WTC11 (cell line): ENCODE data around the gene TMEM178B.

Experiments
- CTCF ChIP-seq: fragments of 200-600 bp; IDR thresholded peaks from 2 replicates; pipeline ENCODE4 v1.8.0; 2022; ENCODE audit warnings: antibody characterized with exemption
- FOXJ3 ChIP-seq: sonication (generic); formaldehyde crosslinking; IDR thresholded peaks from 2 replicates; pipeline ENCODE4 v1.9.0; 2021; ENCODE audit warnings: missing genetic modification reagents, mild to moderate bottlenecking, borderline replicate concordance
- GTF2I ChIP-seq: fragments of 250-450 bp; sonication (Bioruptor Pico); conservative IDR thresholded peaks from 2 replicates; pipeline ENCODE4 v1.4.0; 2021; ENCODE audit warnings: mild to moderate bottlenecking
- JAZF1 ChIP-seq: fragments of 250-450 bp; sonication (Bioruptor Pico); IDR thresholded peaks from 2 replicates; pipeline ENCODE4 v1.9.0; 2021; ENCODE audit warnings: moderate library complexity, mild to moderate bottlenecking, inconsistent platforms
- JUN ChIP-seq: sonication (generic); formaldehyde crosslinking; IDR thresholded peaks from 2 replicates; pipeline ENCODE4 v1.8.0; 2023; ENCODE audit warnings: mild to moderate bottlenecking, missing genetic modification reagents
- MAX ChIP-seq: sonication (generic); formaldehyde crosslinking; IDR thresholded peaks from 2 replicates; pipeline ENCODE4 v1.8.0; 2022; ENCODE audit warnings: mild to moderate bottlenecking, missing genetic modification reagents
- NR1H2 ChIP-seq: sonication (generic); formaldehyde crosslinking; IDR thresholded peaks from 2 replicates; pipeline ENCODE4 v1.9.0; 2021; ENCODE audit warnings: mild to moderate bottlenecking, moderate library complexity, missing genetic modification reagents
- NR3C1 ChIP-seq: sonication (generic); formaldehyde crosslinking; conservative IDR thresholded peaks from 2 replicates; pipeline ENCODE4 v1.8.1; 2023; ENCODE audit warnings: low read depth, mild to moderate bottlenecking, missing genetic modification reagents
- ZNF138 ChIP-seq: sonication (generic); formaldehyde crosslinking; conservative IDR thresholded peaks from 2 replicates; pipeline ENCODE4 v1.8.1; 2022; ENCODE audit warnings: mild to moderate bottlenecking, moderate library complexity, missing genetic modification reagents

GRCh38 chr7:141102436-141102835, 28.6 kb downstream of the TMEM178B start:
- no peak for TF ChIP-seq CTCF
- no peak for TF ChIP-seq JUN
- TF ChIP-seq NR1H2 (CRISPR knock-in tag), result no peak
- TF ChIP-seq MAX (CRISPR knock-in tag), result no peak
- TF ChIP-seq JAZF1 (CRISPR knock-in tag), result no peak
- no peak for TF ChIP-seq ZNF138 (CRISPR knock-in tag)
- no peak for TF ChIP-seq FOXJ3 (CRISPR knock-in tag)
- no peak for TF ChIP-seq NR3C1 (CRISPR knock-in tag)
- TF ChIP-seq GTF2I (CRISPR knock-in tag), result no peak
